Mucosa of descending colon (tissue), 3 donors: ENCODE measurements around the gene IFNL1. TPM values are rescaled to one million over a fixed set of nuclear protein-coding genes. Genes with fewer than 3 reads are reported as not detected.

Experiments
- ATAC-seq: fragments of 200-7000 bp; cut with Tn5 transposase; one replicate; pipeline ENCODE4 v1.9.1; 2020; ENCODE audit warnings: mild to moderate bottlenecking, moderate library complexity
- DNase-seq, 3 donors: peaks; one replicate each; pipeline ENCODE4 v3.0.0-alpha.2; 2020
- H3K36me3 ChIP-seq: fragments of 200-600 bp; one replicate; pipeline ENCODE4 v1.8.0; 2021; ENCODE audit warnings: low read depth, mild to moderate bottlenecking
- H3K4me1 ChIP-seq: fragments of 200-600 bp; one replicate; pipeline ENCODE4 v1.8.0; 2021; ENCODE audit warnings: low read depth, mild to moderate bottlenecking
- H3K4me3 ChIP-seq: fragments of 200-600 bp; one replicate; pipeline ENCODE4 v1.8.0; 2021; ENCODE audit warnings: mild to moderate bottlenecking
- H3K9me3 ChIP-seq: fragments of 200-600 bp; one replicate; pipeline ENCODE4 v1.8.0; 2021; ENCODE audit warnings: mild to moderate bottlenecking
- CTCF ChIP-seq: fragments of 200-600 bp; IDR thresholded peaks from one replicate; pipeline ENCODE4 v1.8.0; 2022; ENCODE audit warnings: antibody characterized with exemption, mild to moderate bottlenecking
- intact Hi-C, 2 donors: fragments of 100-400 bp; cut with DNase I in 1 of 2; cut with micrococcal nuclease in 1 of 2; formaldehyde crosslinking; loops; one replicate each; pipeline versions ENCODE4 v1.11.0 to v1.11.1; 2022; cut with DNase I, micrococcal nuclease
- total RNA-seq, 3 donors: library from RNA; stranded (reverse); fragmentation: NEBNext Ultra II Directional in 2 of 3; extraction: Animal tissue kit (Norgen Biotek cat#: 25700) in 2 of 3; gene quantifications; one replicate each; pipeline versions ENCODE4 v1.2.1 to v1.2.4, GENCODE V29; 2021 to 2023
- donor health status: DM: no; HTN: no; CAD: no; lungs with moderate emphysema.
- donor health status: DM: no; HTN: no; CAD: no.
- donor health status: DM: no; HTN: yes; CAD: no.

The IFNL1 gene
- total RNA-seq, 3 donors from 2014 or later = not detected

- H3K9me3 ChIP-seq = no peaks in the 10 kb centered on the region
- no peaks in the 10 kb centered on the region for H3K4me1 ChIP-seq
- DNase-seq (no peak), ATAC-seq (no peak)
- H3K36me3 ChIP-seq = no peaks in the 10 kb centered on the region
- no peak for TF ChIP-seq CTCF
- intact Hi-C loops = no loop called here
- H3K4me3 ChIP-seq = no peak overlapping the region
Observed at GRCh38 chr19:39318071-39318470, 21.9 kb downstream of the IFNL1 start.

- no peak for TF ChIP-seq CTCF
- intact Hi-C loops = no loop called here
- Histone ChIP-seq H3K4me3 (no peak overlapping the region), H3K9me3 (no peaks in the 10 kb centered on the region), H3K4me1 (no peaks in the 10 kb centered on the region), H3K36me3 (no peaks in the 10 kb centered on the region)
- DNase-seq (no peak), ATAC-seq (no peak)
Observed at GRCh38 chr19:39318690-39319089, 22.5 kb downstream of the IFNL1 start.

- Histone ChIP-seq H3K36me3 (no peaks in the 10 kb centered on the region), H3K4me3 (no peak overlapping the region), H3K4me1 (no peaks in the 10 kb centered on the region), H3K9me3 (no peaks in the 10 kb centered on the region)
- DNase-seq (no peak), ATAC-seq (no peak)
- intact Hi-C loops = no loop called here
- TF ChIP-seq CTCF = no peak
Observed at GRCh38 chr19:39319098-39319891, 23.1 kb downstream of the IFNL1 start.

GRCh38 chr19:39319892-39320248 is 23.7 kb downstream of the IFNL1 start:
- ATAC-seq (no peak), DNase-seq (no peak)
- Histone ChIP-seq H3K4me3 (no peak overlapping the region), H3K4me1 (no peaks in the 10 kb centered on the region), H3K36me3 (no peaks in the 10 kb centered on the region), H3K9me3 (no peaks in the 10 kb centered on the region)
- intact Hi-C loops = no loop called here
- no peak for TF ChIP-seq CTCF

- no peak for DNase-seq
- no peaks in the 10 kb centered on the region for H3K9me3 ChIP-seq
- TF ChIP-seq CTCF = no peak
- H3K4me1 ChIP-seq = no peaks in the 10 kb centered on the region
- intact Hi-C loops = no loop called here
- no peak overlapping the region for H3K4me3 ChIP-seq
- ATAC-seq = no peak
- H3K36me3 ChIP-seq = no peaks in the 10 kb centered on the region
Observed at GRCh38 chr19:39321117-39321831, 25.1 kb downstream of the IFNL1 start.
